B cell (primary cell): Measurements from ENCODE around the gene LIN7B. TPM values are rescaled to one million over a fixed set of nuclear protein-coding genes. Genes with fewer than 3 reads are reported as not detected.

Experiments
- ATAC-seq: fragments of 200-7000 bp; cut with Tn5 transposase; one replicate; pipeline ENCODE4 v1.10.0; 2021; ENCODE audit warnings: low read depth, mild to moderate bottlenecking, moderate number of reproducible peaks, moderate library complexity
- CTCF ChIA-PET: fragments of 350-600 bp; sonication (Branson Sonifier 250); formaldehyde crosslinking; loops from one replicate; lab custom pipeline; 2021; ENCODE audit warnings: antibody characterized with exemption, inconsistent platforms; lab: Charles Lee
- POLR2A ChIA-PET: fragments of 350-600 bp; sonication (Branson Sonifier 250); formaldehyde crosslinking; loops from one replicate; lab custom pipeline; 2021; ENCODE audit warnings: antibody characterized with exemption; lab: Charles Lee
- DNase-seq: peaks from one replicate; pipeline ENCODE4 v3.0.0; 2013
- H2AFZ ChIP-seq: 2 replicates; pipeline ENCODE4 v1.6.1; 2012; ENCODE audit warnings: mild to moderate bottlenecking, low read depth, low read length; ENCODE audit not compliant: insufficient read depth, poor library complexity, severe bottlenecking
- H3K27ac ChIP-seq, 2 donors: 1 replicate in 1 of 2; 2 replicates in 1 of 2; pipeline ENCODE4 v1.5.1; 2012 to 2013; ENCODE audit warnings: low read length in 2 of 2, mild to moderate bottlenecking in 2 of 2, moderate library complexity in 1 of 2
- H3K27me3 ChIP-seq, 4 experiments: fragments of 200-600 bp in 1 of 4; sonication (generic) in 1 of 4; replicated peaks in 1 of 4; 1 replicate in 2 of 4; 2 replicates in 2 of 4; pipeline versions ENCODE4 v1.6.1 to v1.7.0; 2013 to 2016; ENCODE audit warnings: low read length in 3 of 4, mild to moderate bottlenecking in 2 of 4, mixed read lengths in 1 of 4, moderate library complexity in 1 of 4; ENCODE audit not compliant: insufficient read depth in 4 of 4, control insufficient read depth in 3 of 4; ENCODE audit errors: control extremely low read depth in 1 of 4
- H3K36me3 ChIP-seq, 2 experiments: replicated peaks in 1 of 2; 1 replicate in 1 of 2; 2 replicates in 1 of 2; pipeline versions ENCODE4 v1.6.1 to v1.7.1; 2013; ENCODE audit warnings: low read length in 1 of 2; ENCODE audit not compliant: insufficient read depth in 2 of 2, control insufficient read depth in 1 of 2; ENCODE audit errors: control extremely low read depth in 1 of 2, extremely low read depth in 1 of 2
- H3K4me1 ChIP-seq, 2 donors: fragments of 200-600 bp in 1 of 2; sonication (generic) in 1 of 2; 1 replicate in 1 of 2; 2 replicates in 1 of 2; pipeline versions ENCODE4 v1.5.1 to v1.6.1; 2013 to 2017; ENCODE audit warnings: low read length in 2 of 2; ENCODE audit not compliant: control insufficient read depth in 2 of 2, insufficient read depth in 2 of 2
- H3K4me2 ChIP-seq: replicated peaks from 2 replicates; pipeline ENCODE3; 2012; ENCODE audit warnings: mild to moderate bottlenecking, low read depth, low read length; ENCODE audit not compliant: poor library complexity, severe bottlenecking
- H3K4me3 ChIP-seq, 5 experiments: fragments of 200-600 bp in 1 of 5; sonication (generic) in 1 of 5; 1 replicate in 3 of 5; 2 replicates in 2 of 5; pipeline versions ENCODE4 v1.5.1 to v1.7.0; 2011 to 2016; ENCODE audit warnings: low read length in 4 of 5, mild to moderate bottlenecking in 4 of 5, low read depth in 2 of 5, control low read depth in 1 of 5, moderate library complexity in 1 of 5; ENCODE audit not compliant: insufficient read depth in 1 of 5; ENCODE audit errors: control extremely low read depth in 1 of 5, extremely low read depth in 1 of 5
- H3K79me2 ChIP-seq: fragments of 200-600 bp; sonication (generic); one replicate; pipeline ENCODE4 v1.6.0; 2016; ENCODE audit warnings: low read length; ENCODE audit not compliant: control insufficient read depth, insufficient read depth
- H3K9ac ChIP-seq: fragments of 200-600 bp; sonication (generic); 2 replicates; pipeline ENCODE4 v1.6.1; 2017; ENCODE audit warnings: mild to moderate bottlenecking, low read length, moderate library complexity
- H3K9me3 ChIP-seq, 3 donors: one replicate each; pipeline versions ENCODE4 v1.6.1 to v1.7.1; 2013; ENCODE audit warnings: low read length in 2 of 3; ENCODE audit not compliant: control insufficient read depth in 2 of 3, insufficient read depth in 1 of 3; ENCODE audit errors: control extremely low read depth in 1 of 3
- H4K20me1 ChIP-seq: 2 replicates; pipeline ENCODE4 v1.6.0; 2012; ENCODE audit warnings: mild to moderate bottlenecking, low read length; ENCODE audit not compliant: insufficient read depth, control insufficient read depth, poor library complexity, severe bottlenecking
- H3K27ac Mint-ChIP-seq: one replicate; pipeline ENCODE4 v1.8.0; 2021; ENCODE audit warnings: mixed read lengths
- H3K27me3 Mint-ChIP-seq: one replicate; pipeline ENCODE4 v1.8.0; 2021; ENCODE audit warnings: mixed read lengths
- H3K4me1 Mint-ChIP-seq: one replicate; pipeline ENCODE4 v1.8.0; 2021; ENCODE audit warnings: mixed read lengths
- H3K4me3 Mint-ChIP-seq: one replicate; pipeline ENCODE4 v1.8.0; 2021; ENCODE audit warnings: mixed read lengths
- H3K9me3 Mint-ChIP-seq: one replicate; pipeline ENCODE4 v1.8.0; 2022; ENCODE audit warnings: mixed read lengths; ENCODE audit not compliant: insufficient read depth
- EZH2 ChIP-seq: IDR thresholded peaks from 2 replicates; pipeline ENCODE4 v1.6.1; 2012; ENCODE audit warnings: borderline replicate concordance, low read depth, mild to moderate bottlenecking, moderate library complexity, low read length; ENCODE audit not compliant: insufficient read depth, poor library complexity, severe bottlenecking
- WGBS: methylation state at CpG from one replicate; pipeline ENCODE4 v1.1.5; 2013; ENCODE audit warnings: missing lambda C conversion rate; ENCODE audit not compliant: insufficient coverage; 5-methylcytosine and 5-hydroxymethylcytosine counted together
- intact Hi-C: fragments of 100-400 bp; cut with micrococcal nuclease; formaldehyde crosslinking; loops from one replicate; pipeline ENCODE4 v1.10.0; 2022
- polyA plus RNA-seq: library from polyadenylated mRNA; depleted of rRNA; stranded (reverse); fragments of >200 nt; gene quantifications from 2 replicates; pipeline ENCODE4 v1.2.3, GENCODE V29; 2012
- total RNA-seq, 2 donors: library from RNA; stranded (reverse); fragments of 120-200 nt in 1 of 2; gene quantifications; 1 replicate in 1 of 2; 2 replicates in 1 of 2; pipeline versions ENCODE4 v1.2.3 to v1.2.4, GENCODE V29; 2013 to 2022
- TF ChIP-seq, protein P1 (sequence below): fragments of 200-600 bp; IDR thresholded peaks from one replicate; pipeline ENCODE4 v1.8.0; 2022; ENCODE audit warnings: antibody characterized with exemption, mild to moderate bottlenecking

LIN7B gene
- total and polyA plus RNA-seq, 2 donors (not counting 1 experiment from before 2014, with no cell fraction given) = 7.4 to 12.4 TPM

- POLR2A ChIA-PET = no interaction called here
- intact Hi-C loops = no loop called here
- H3K9me3 ChIP-seq = peaks cover 0 to 40% (median 2%) of the 10 kb centered on the region in 3 donors
- H2AFZ ChIP-seq = peak overlapping the region; percentile 36
- peak overlapping the region; percentile 26 for H3K9ac ChIP-seq
- DNase-seq (peak; percentile 55), ATAC-seq (peak; percentile 60)
- TF ChIP-seq EZH2 = no peak
- TF ChIP-seq, protein P1, sequence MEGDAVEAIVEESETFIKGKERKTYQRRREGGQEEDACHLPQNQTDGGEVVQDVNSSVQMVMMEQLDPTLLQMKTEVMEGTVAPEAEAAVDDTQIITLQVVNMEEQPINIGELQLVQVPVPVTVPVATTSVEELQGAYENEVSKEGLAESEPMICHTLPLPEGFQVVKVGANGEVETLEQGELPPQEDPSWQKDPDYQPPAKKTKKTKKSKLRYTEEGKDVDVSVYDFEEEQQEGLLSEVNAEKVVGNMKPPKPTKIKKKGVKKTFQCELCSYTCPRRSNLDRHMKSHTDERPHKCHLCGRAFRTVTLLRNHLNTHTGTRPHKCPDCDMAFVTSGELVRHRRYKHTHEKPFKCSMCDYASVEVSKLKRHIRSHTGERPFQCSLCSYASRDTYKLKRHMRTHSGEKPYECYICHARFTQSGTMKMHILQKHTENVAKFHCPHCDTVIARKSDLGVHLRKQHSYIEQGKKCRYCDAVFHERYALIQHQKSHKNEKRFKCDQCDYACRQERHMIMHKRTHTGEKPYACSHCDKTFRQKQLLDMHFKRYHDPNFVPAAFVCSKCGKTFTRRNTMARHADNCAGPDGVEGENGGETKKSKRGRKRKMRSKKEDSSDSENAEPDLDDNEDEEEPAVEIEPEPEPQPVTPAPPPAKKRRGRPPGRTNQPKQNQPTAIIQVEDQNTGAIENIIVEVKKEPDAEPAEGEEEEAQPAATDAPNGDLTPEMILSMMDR = no peak
- whole genome bisulfite sequencing = 39% methylated on average over 41 of the region's 42 CpGs
- peaks cover 6 to 11% of the 10 kb centered on the region in 2 donors for H3K4me1 ChIP-seq
- H3K27me3 Mint-ChIP-seq = peaks cover 36% of the 10 kb centered on the region
- H3K9me3 Mint-ChIP-seq = no peaks in the 10 kb centered on the region
- H3K4me1 Mint-ChIP-seq = peaks cover 11% of the 10 kb centered on the region
- H3K27ac Mint-ChIP-seq = no peak overlapping the region
- H3K4me3 ChIP-seq = peak overlapping the region in 2 of 5 experiments; percentile 25 to 43
- H3K79me2 ChIP-seq = no peaks in the 10 kb centered on the region
- H3K27ac ChIP-seq = no peak overlapping the region
- CTCF ChIA-PET = interaction anchor here (0.5 to 1.6 kb wide), 5 partner anchors 13 to 51 kb away, joined by 3 to 4 read pairs (median 4); partner anchors contain the start of gene LIN7B
- H3K4me2 ChIP-seq = peak overlapping the region; percentile 66
- H3K27me3 ChIP-seq = peaks cover 0 to 35% (median 7%) of the 10 kb centered on the region in 4 experiments
- H3K4me3 Mint-ChIP-seq = peak overlapping the region; percentile 56
- H4K20me1 ChIP-seq = no peaks in the 10 kb centered on the region
- no peaks in the 10 kb centered on the region for H3K36me3 ChIP-seq
Measured at GRCh38 chr19:49133621-49134454, 19.7 kb downstream of the LIN7B start.

- Histone ChIP-seq H4K20me1 (no peaks in the 10 kb centered on the region), H3K9me3 (peaks cover 0 to 25% (median 2%) of the 10 kb centered on the region in 3 donors), H3K79me2 (no peaks in the 10 kb centered on the region), H3K4me2 (no peak overlapping the region), H3K4me3 (no peak overlapping the region), H3K27ac (no peak overlapping the region), H3K4me1 (peaks cover 6 to 11% of the 10 kb centered on the region in 2 donors), H3K36me3 (no peaks in the 10 kb centered on the region), H3K27me3 (peaks cover 0 to 35% (median 7%) of the 10 kb centered on the region in 4 experiments), H2AFZ (no peak overlapping the region), H3K9ac (no peak overlapping the region)
- no peak for ATAC-seq
- WGBS = 95% methylated on average over 3 of the region's 5 CpGs
- DNase-seq = no peak
- ChIA-PET POLR2A (no interaction called here), CTCF (no interaction called here)
- no peaks in the 10 kb centered on the region for H3K9me3 Mint-ChIP-seq
- no peak overlapping the region for H3K27ac Mint-ChIP-seq
- H3K4me1 Mint-ChIP-seq = peaks cover 9% of the 10 kb centered on the region
- H3K4me3 Mint-ChIP-seq = no peak overlapping the region
- peaks cover 36% of the 10 kb centered on the region for H3K27me3 Mint-ChIP-seq
- TF ChIP-seq, protein P1 = no peak
- no peak for TF ChIP-seq EZH2
- intact Hi-C loops = no loop called here
Measured at GRCh38 chr19:49135686-49136085, 21.5 kb downstream of the LIN7B start.
